ENCODE measurements around the gene ARHGAP27.

Gene ARHGAP27

DNA sequence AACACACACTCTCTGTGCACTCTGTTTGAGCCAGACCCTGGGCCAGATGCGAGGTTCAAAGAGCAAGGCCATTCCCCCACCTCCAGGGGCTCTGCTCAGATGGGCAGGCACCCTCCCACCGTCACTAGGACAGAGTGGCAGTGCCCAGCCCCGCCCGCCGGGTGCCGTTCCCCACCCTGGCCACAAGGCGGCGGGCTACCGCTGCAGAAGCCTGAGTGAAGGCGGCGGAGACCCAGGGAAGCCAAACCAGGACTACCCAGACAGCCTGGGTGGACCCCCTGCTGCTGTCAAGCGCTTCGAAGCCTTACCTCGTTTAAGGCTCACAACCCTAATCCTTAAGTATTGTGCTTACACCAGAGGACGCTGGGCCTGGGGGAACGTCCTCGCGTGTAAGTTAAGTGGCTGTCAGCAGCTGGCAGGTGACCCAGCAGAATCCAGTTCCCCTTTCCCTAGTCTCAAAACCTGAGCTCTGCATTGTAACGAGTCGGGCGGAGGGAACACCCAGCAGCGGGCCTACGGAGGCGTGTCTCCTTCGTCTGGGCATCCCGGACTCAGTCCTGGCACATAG is 4.5 kb downstream of the ARHGAP27 start:
- TF ChIP-seq, protein P1, sequence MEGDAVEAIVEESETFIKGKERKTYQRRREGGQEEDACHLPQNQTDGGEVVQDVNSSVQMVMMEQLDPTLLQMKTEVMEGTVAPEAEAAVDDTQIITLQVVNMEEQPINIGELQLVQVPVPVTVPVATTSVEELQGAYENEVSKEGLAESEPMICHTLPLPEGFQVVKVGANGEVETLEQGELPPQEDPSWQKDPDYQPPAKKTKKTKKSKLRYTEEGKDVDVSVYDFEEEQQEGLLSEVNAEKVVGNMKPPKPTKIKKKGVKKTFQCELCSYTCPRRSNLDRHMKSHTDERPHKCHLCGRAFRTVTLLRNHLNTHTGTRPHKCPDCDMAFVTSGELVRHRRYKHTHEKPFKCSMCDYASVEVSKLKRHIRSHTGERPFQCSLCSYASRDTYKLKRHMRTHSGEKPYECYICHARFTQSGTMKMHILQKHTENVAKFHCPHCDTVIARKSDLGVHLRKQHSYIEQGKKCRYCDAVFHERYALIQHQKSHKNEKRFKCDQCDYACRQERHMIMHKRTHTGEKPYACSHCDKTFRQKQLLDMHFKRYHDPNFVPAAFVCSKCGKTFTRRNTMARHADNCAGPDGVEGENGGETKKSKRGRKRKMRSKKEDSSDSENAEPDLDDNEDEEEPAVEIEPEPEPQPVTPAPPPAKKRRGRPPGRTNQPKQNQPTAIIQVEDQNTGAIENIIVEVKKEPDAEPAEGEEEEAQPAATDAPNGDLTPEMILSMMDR (IDR thresholded peaks at IDR 0.05): peak; percentile 91 to 98
- peaks cover 4 to 61% (median 44%) of the 10 kb centered on the region in 4 donors for H3K4me1 ChIP-seq
- intact Hi-C loops (cut with DNase I; ENCODE audit: low total_unique reads): no loop called here
- DNase-seq: peak in 1 of 2 donors; percentile 60
- no peaks in the 10 kb centered on the region for H3K36me3 ChIP-seq
- H3K27ac ChIP-seq: no peak overlapping the region
- H3K4me3 ChIP-seq: no peak overlapping the region
- H3K9me3 ChIP-seq: no peaks in the 10 kb centered on the region
- H3K27me3 ChIP-seq: peaks cover 0 to 67% of the 10 kb centered on the region in 2 donors

DNA sequence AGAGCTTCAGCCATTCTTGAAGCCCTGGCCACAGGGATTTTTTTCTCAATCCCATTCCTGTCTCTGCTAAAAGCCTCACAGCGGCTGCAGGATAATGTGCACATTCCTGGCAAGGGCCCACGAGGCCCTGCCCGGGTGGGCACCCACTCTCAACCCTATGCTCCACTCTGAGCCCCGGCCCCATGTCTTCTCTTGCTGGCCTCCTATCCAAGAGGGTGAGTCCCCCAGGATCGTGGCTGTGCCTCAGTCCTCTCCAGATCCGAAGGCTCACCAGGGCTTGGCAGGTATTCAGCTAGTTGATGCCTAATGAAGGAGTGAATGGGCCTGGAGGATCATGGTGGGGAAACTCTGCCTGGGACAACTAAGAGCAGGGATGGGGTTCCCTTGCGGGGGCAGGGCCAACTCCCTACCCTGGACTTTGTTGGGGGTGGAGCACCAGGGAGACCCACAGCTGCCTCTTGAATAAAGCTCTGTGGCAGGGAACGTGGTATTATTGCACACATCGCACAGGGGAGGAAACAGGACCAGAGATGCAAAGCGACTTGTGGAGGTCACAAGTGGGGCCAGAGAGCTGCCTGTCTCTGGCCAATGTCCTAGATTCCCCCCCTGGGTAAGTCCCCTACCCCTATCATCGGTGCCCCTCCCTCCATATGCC is 5.4 kb downstream of the ARHGAP27 start:
- no peaks in the 10 kb centered on the region for H3K36me3 ChIP-seq
- no peak overlapping the region for H3K4me3 ChIP-seq
- intact Hi-C loops (cut with DNase I; ENCODE audit: low total_unique reads): no loop called here
- H3K4me1 ChIP-seq: peaks cover 4 to 53% (median 36%) of the 10 kb centered on the region in 4 donors
- peaks cover 0 to 58% of the 10 kb centered on the region in 2 donors for H3K27me3 ChIP-seq
- TF ChIP-seq, protein P1 (IDR thresholded peaks at IDR 0.05): no peak
- no peak overlapping the region for H3K27ac ChIP-seq
- DNase-seq: no peak
- H3K9me3 ChIP-seq: no peaks in the 10 kb centered on the region

DNA sequence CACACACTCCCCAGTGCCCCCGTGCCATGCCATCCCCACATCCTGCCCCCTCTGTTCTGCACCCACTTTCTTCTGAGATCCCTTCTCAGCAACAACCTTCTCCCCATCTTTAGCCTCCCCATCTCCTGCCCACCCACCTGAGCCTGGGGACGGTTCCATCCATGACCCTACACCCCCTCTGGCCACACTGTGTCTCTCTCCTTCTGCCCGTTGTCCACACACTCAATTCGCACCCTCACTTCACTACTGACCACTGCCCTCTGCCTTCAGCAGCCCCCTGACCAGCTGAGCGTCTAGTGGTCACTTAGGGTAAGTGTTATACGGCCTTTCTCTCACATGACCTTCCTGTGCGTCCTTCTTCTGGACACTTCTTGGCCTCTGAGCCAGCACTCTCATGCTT is 6.1 kb downstream of the ARHGAP27 start:
- no peak for DNase-seq
- intact Hi-C loops (cut with DNase I; ENCODE audit: low total_unique reads): no loop called here

DNA sequence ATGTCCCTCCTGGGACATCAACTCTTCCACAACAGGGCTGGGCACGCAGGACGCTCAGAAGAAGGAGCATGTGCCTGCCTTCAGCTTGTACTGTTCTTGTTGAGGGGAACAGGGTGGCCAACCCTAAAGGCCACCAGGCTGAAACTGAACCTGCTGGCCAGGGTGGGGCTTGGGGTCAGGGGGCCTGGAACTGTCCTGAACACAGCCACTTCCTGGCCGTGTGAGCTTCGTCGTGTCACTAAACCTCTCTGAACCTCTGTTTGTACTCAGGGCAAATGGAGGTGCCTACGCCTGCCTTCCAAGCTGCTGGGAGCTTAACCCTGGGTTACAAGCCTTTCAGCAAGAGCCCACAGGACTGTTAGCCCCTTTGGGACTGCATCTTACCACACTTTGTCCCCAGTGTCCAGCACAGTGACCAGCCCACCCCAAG is 6.7 kb downstream of the ARHGAP27 start:
- intact Hi-C loops (cut with DNase I; ENCODE audit: low total_unique reads): no loop called here
- Histone ChIP-seq H3K27ac (no peak overlapping the region), H3K27me3 (peaks cover 0 to 45% of the 10 kb centered on the region in 2 donors), H3K36me3 (no peaks in the 10 kb centered on the region), H3K9me3 (no peaks in the 10 kb centered on the region), H3K4me3 (no peak overlapping the region), H3K4me1 (peaks cover 0 to 40% (median 22%) of the 10 kb centered on the region in 4 donors)
- TF ChIP-seq, protein P1 (IDR thresholded peaks at IDR 0.05): no peak
- no peak for DNase-seq

More for the DNA sequence above, 6.1 kb downstream of the ARHGAP27 start:
- no peaks in the 10 kb centered on the region for H3K36me3 ChIP-seq
- H3K4me1 ChIP-seq: peaks cover 4 to 45% (median 28%) of the 10 kb centered on the region in 4 donors
- H3K9me3 ChIP-seq: no peaks in the 10 kb centered on the region
- no peak overlapping the region for H3K27ac ChIP-seq
- TF ChIP-seq, protein P1 (IDR thresholded peaks at IDR 0.05): no peak
- H3K27me3 ChIP-seq: peaks cover 0 to 51% of the 10 kb centered on the region in 2 donors
- no peak overlapping the region for H3K4me3 ChIP-seq

DNA sequence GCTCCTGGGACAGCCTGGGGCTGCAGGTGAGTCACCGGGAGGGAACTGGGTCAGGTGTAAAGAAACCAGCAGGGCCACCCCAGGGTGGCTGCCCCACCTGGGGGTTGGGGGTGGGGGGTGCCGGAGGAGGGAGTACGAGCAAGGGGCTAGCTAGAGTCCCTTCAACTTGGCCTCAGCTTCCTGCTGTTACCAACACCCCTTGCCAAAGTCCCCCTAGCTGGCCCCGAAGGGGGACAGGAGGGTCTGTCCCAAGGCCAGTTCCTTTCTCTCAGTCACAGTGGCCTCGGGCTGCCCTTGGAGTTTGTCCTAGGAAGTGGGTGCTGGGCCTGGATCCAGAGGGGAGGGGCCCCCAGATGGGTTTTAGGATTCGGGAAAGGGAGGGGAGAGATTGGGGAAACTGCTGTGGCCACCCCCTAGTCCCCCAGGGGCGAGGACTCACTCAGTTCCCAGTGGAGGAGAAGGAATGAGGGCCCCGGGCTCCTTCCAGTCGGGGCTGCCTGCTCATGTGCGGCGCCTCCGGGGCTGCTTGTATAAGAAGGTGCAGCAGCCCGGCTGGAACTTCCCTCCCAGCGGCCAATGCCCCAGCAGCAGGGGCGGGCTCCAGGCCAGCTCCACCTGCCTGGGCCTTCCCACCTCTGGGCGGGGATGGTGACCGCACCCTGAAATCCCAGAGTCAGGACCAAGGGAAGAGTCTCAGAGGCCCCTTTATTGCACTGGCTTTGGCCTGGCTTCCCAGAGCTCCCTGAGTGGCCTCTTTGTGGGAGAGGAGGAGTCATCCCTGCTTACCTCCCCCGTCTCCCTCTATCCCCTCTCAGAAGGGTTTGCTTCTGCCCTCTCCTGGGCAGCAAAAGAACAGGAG is 7.3 kb downstream of the ARHGAP27 start:
- no peak overlapping the region for H3K27ac ChIP-seq
- no peak overlapping the region for H3K4me3 ChIP-seq
- intact Hi-C loops (cut with DNase I; ENCODE audit: low total_unique reads): no loop called here
- H3K4me1 ChIP-seq: peaks cover 0 to 33% (median 16%) of the 10 kb centered on the region in 4 donors
- H3K9me3 ChIP-seq: no peaks in the 10 kb centered on the region
- no peaks in the 10 kb centered on the region for H3K36me3 ChIP-seq
- no peak for DNase-seq
- peaks cover 0 to 39% of the 10 kb centered on the region in 2 donors for H3K27me3 ChIP-seq
- TF ChIP-seq, protein P1 (IDR thresholded peaks at IDR 0.05): no peak

Data from tibial artery (tissue), 4 donors.